Smooth muscle cell of the brain vasculature (primary cell): Measurements from ENCODE around the gene MTPN.

Experiments used
- DNase-seq: peaks from one replicate; pipeline ENCODE4 v3.0.0-alpha.2; 2012; ENCODE audit warnings: low read depth, low spot score

The MTPN gene

GRCh38 chr7:135886345-135887132, 90.6 kb downstream of the MTPN start:
- no peak for DNase-seq

GRCh38 chr7:135884495-135885232, 92.5 kb downstream of the MTPN start:
- DNase-seq: no peak

GRCh38 chr7:135879233-135879632, 97.9 kb downstream of the MTPN start:
- DNase-seq: no peak

GRCh38 chr7:135878284-135878683, 98.9 kb downstream of the MTPN start:
- DNase-seq: no peak

GRCh38 chr7:135877805-135878204, 99.4 kb downstream of the MTPN start:
- no peak for DNase-seq
